NCI-H1436 (cell line): ENCODE results near the gene MFAP4.
A peak's percentile ranks its signal among the peaks of the same experiment; 100 is the strongest.

Source experiments
- DNase-seq: peaks from one replicate; lab custom pipeline; 2025; lab: John Stamatoyannopoulos, UW

The MFAP4 gene

GRCh38 chr17:19386974-19387920 lies at the start of gene MFAP4:
MFAP4 (minus strand) TSS chr17:19387190; CDS start chr17:19387155, 35 bp downstream.
- DNase-seq = peak; percentile 67

- DNase-seq = no peak
Observed at GRCh38 chr17:19433727-19434340, 46.8 kb upstream of the MFAP4 start.

- no peak for DNase-seq
Observed at GRCh38 chr17:19433255-19433654, 46.3 kb upstream of the MFAP4 start.

GRCh38 chr17:19431691-19432090 lies 44.7 kb upstream of the MFAP4 start:
- DNase-seq = no peak

GRCh38 chr17:19426631-19427030 lies 39.6 kb upstream of the MFAP4 start:
- DNase-seq = no peak

- DNase-seq = no peak
Observed at GRCh38 chr17:19424934-19425868, 38.2 kb upstream of the MFAP4 start.

- no peak for DNase-seq
Observed at GRCh38 chr17:19421926-19422325, 34.9 kb upstream of the MFAP4 start.

- no peak for DNase-seq
Observed at GRCh38 chr17:19421219-19421618, 34.2 kb upstream of the MFAP4 start.

GRCh38 chr17:19418251-19418992 lies 31.4 kb upstream of the MFAP4 start:
- no peak for DNase-seq

GRCh38 chr17:19417611-19418010 lies 30.6 kb upstream of the MFAP4 start:
- no peak for DNase-seq

- no peak for DNase-seq
Observed at GRCh38 chr17:19415806-19416775, 29.1 kb upstream of the MFAP4 start.

GRCh38 chr17:19415311-19415710 lies 28.3 kb upstream of the MFAP4 start:
- DNase-seq = no peak

- no peak for DNase-seq
Observed at GRCh38 chr17:19414396-19415280, 27.6 kb upstream of the MFAP4 start.

- DNase-seq = no peak
Observed at GRCh38 chr17:19413761-19414160, 26.8 kb upstream of the MFAP4 start.

- no peak for DNase-seq
Observed at GRCh38 chr17:19412984-19413383, 26.0 kb upstream of the MFAP4 start.

- no peak for DNase-seq
Observed at GRCh38 chr17:19412510-19412909, 25.5 kb upstream of the MFAP4 start.

GRCh38 chr17:19411631-19412030 lies 24.6 kb upstream of the MFAP4 start:
- DNase-seq = no peak

GRCh38 chr17:19410875-19411620 lies 24.1 kb upstream of the MFAP4 start, which contains the start of gene RNF112:
RNF112 (plus strand) TSS chr17:19411232; CDS start chr17:19411409, 177 bp downstream.
- peak; percentile 54 for DNase-seq
